Activated CD4-positive, alpha-beta T cell treated with anti-CD3 and anti-CD28 coated beads for 36 hours (primary cell): Measurements from ENCODE around the gene RAB40A. TPM values are rescaled to one million over a fixed set of nuclear protein-coding genes. Genes with fewer than 3 reads are reported as not detected.
"Not testable (repeated sequence)": the region's sequence is repeated elsewhere in the genome, so short reads cannot be mapped to it uniquely, and the experiment has no call there.

Experiments
- ATAC-seq: fragments of 200-7000 bp; cut with Tn5 transposase; one replicate; pipeline ENCODE4 v1.10.0; 2021; ENCODE audit warnings: mild to moderate bottlenecking, moderate library complexity
- CTCF ChIA-PET: fragments of 350-600 bp; sonication (Branson Sonifier 250); formaldehyde crosslinking; loops from one replicate; lab custom pipeline; 2021; ENCODE audit warnings: antibody characterized with exemption; lab: Charles Lee
- POLR2A ChIA-PET: fragments of 350-600 bp; sonication (Branson Sonifier 250); formaldehyde crosslinking; loops from one replicate; lab custom pipeline; 2021; ENCODE audit warnings: antibody characterized with exemption, inconsistent platforms; lab: Charles Lee
- DNase-seq: peaks from one replicate; pipeline ENCODE4 v3.0.0-alpha.2; 2020
- H3K27ac Mint-ChIP-seq: one replicate; pipeline ENCODE4 v1.8.0; 2021; ENCODE audit warnings: mixed read lengths
- H3K27me3 Mint-ChIP-seq: one replicate; pipeline ENCODE4 v1.8.0; 2021; ENCODE audit warnings: mixed read lengths
- H3K36me3 Mint-ChIP-seq: one replicate; pipeline ENCODE4 v1.8.0; 2021; ENCODE audit warnings: low read depth, mixed read lengths
- H3K4me1 Mint-ChIP-seq: one replicate; pipeline ENCODE4 v1.8.0; 2021; ENCODE audit warnings: mixed read lengths
- H3K4me3 Mint-ChIP-seq: one replicate; pipeline ENCODE4 v1.8.0; 2021; ENCODE audit warnings: mild to moderate bottlenecking, moderate library complexity, mixed read lengths
- H3K9me3 Mint-ChIP-seq: one replicate; pipeline ENCODE4 v1.8.0; 2021; ENCODE audit warnings: low read depth, mixed read lengths
- intact Hi-C, 2 experiments: fragments of 100-400 bp; cut with DNase I in 1 of 2; cut with micrococcal nuclease in 1 of 2; formaldehyde crosslinking; loops; one replicate each; pipeline versions ENCODE4 v1.14.2 to v1.15.1; 2022 to 2024; cut with DNase I, micrococcal nuclease
- total RNA-seq, 2 experiments: library from RNA; stranded (reverse); gene quantifications; one replicate each; pipeline ENCODE4 v1.2.3, GENCODE V29; 2021

Gene RAB40A
- total RNA-seq, 2 experiments from 2014 or later: 0.12 to 0.18 TPM

DNA sequence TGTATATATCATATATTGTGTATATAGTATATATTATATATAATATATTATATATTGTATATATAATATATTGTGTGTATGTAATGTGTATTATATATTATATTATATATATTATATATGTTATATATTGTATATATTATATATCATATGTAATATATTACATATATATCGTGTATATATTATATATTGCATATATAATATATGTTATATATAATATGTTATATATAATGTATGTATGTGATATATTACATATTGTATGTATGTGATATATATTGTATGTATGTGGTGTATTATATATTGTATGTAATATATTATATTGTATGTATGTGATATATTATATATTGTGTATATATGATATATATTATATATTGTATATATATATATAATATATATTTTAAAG is 30.5 kb downstream of the RAB40A start:
- intact Hi-C loops: no loop called here
- H3K4me3 Mint-ChIP-seq: no peak overlapping the region
- no peaks in the 10 kb centered on the region for H3K27me3 Mint-ChIP-seq
- no peaks in the 10 kb centered on the region for H3K9me3 Mint-ChIP-seq
- POLR2A ChIA-PET: no interaction called here
- no peaks in the 10 kb centered on the region for H3K36me3 Mint-ChIP-seq
- CTCF ChIA-PET: interaction anchor here (0.6 kb wide), 1 partner anchor 13 kb away, joined by 4 read pairs; no protein-coding TSS in a partner anchor
- no peak overlapping the region for H3K27ac Mint-ChIP-seq
- H3K4me1 Mint-ChIP-seq: no peaks in the 10 kb centered on the region
- ATAC-seq (no peak), DNase-seq (no peak)

DNA sequence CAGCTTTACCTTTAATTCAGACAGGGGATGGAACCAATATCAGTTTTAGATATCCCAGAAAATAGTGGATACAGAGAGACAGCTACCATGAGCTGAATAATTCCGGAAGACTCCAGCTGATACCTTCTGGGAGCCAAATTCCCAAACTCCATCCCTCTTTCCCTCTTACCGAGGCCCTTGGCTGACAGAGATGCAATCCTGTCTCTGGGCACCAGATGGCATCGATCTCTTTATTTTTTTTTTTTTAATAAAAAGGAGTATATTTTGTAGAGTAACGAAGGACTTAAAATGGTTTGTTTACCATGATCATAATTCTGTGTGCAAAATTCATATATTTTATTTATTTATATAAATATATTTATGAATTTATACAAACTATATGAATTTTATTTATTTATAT is 31.0 kb downstream of the RAB40A start:
- DNase-seq: no peak
- H3K9me3 Mint-ChIP-seq: no peaks in the 10 kb centered on the region
- H3K27me3 Mint-ChIP-seq: no peaks in the 10 kb centered on the region
- H3K4me1 Mint-ChIP-seq: no peaks in the 10 kb centered on the region
- CTCF ChIA-PET: no interaction called here
- no peak overlapping the region for H3K4me3 Mint-ChIP-seq
- POLR2A ChIA-PET: no interaction called here
- H3K27ac Mint-ChIP-seq: no peak overlapping the region
- no peaks in the 10 kb centered on the region for H3K36me3 Mint-ChIP-seq
- ATAC-seq: no peak
- intact Hi-C loops: no loop called here

DNA sequence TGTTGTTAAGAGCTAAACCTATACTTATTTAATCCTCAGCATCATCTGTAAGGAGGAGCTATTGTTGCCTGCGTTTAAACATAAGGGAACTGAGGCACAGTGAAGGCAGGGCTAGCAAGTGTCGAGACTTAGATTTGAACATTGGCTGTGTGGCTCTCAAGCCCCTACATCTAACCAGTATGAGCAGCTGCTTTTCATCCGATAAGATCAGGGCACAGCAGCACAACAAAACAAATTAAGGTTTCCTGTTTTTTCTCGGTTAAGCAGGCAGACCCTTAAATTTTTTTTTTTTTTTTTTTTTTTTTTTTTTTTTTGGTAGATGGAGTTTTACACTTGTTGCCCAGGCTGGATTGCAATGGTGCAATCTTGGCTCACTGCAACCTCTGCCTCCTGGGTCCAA is 35.6 kb downstream of the RAB40A start:
- ATAC-seq (no peak), DNase-seq (no peak)
- ChIA-PET CTCF (interaction anchor here (0.6 to 1.3 kb wide), 2 partner anchors 13 to 554 kb away, joined by 3 to 5 read pairs; no protein-coding TSS in a partner anchor), POLR2A (no interaction called here)
- H3K4me3 Mint-ChIP-seq: no peak overlapping the region
- no peak overlapping the region for H3K27ac Mint-ChIP-seq
- H3K4me1 Mint-ChIP-seq: no peaks in the 10 kb centered on the region
- H3K36me3 Mint-ChIP-seq: no peaks in the 10 kb centered on the region
- H3K27me3 Mint-ChIP-seq: no peaks in the 10 kb centered on the region
- intact Hi-C loops: no loop called here
- no peaks in the 10 kb centered on the region for H3K9me3 Mint-ChIP-seq

DNA sequence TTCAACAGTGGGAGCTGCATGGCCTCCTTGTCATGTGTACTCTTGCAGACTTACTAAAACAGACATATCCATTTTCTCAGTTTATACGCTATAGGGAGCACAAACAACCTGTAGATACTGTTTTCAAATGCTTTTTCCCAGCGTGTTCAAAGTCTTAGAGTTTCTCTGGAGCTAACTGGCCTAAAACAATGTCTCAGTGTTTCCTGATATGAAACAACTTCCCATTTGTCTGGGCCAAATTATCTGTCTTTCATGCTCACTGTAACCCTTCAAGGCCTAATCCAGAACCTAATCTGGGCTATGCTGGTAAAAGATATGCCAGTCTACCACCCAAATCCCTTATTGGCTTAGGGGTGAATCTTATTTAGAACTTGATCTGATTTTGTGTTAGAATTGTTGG is 38.8 kb downstream of the RAB40A start:
- DNase-seq: no peak
- ATAC-seq: no peak
- POLR2A ChIA-PET: no interaction called here
- intact Hi-C loops: no loop called here
- no peak overlapping the region for H3K4me3 Mint-ChIP-seq
- CTCF ChIA-PET: no interaction called here
- no peaks in the 10 kb centered on the region for H3K36me3 Mint-ChIP-seq
- no peaks in the 10 kb centered on the region for H3K9me3 Mint-ChIP-seq
- H3K27me3 Mint-ChIP-seq: no peaks in the 10 kb centered on the region
- no peak overlapping the region for H3K27ac Mint-ChIP-seq
- H3K4me1 Mint-ChIP-seq: no peaks in the 10 kb centered on the region

DNA sequence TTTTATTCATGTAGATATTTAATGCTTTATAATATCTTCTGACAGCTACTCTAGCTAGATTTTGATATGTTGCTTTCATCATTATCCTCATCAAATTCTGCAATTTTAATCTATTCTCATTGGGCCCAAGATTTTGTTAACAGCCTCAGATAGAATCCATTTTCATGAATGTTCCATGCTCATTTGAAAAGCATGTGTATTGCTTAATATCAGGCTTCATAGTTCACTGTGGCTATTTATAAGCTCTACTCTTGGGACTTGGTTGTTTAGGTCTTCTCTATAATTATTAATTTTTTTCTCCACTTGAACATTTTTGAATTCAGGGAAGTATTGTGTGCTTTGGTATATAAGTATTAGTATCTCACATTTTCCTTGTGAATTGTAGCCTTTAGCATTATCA is 41.8 kb downstream of the RAB40A start:
- H3K27ac Mint-ChIP-seq: no peak overlapping the region
- DNase-seq: no peak
- intact Hi-C loops: loop anchor here in 1 of 2 experiments (10.0 kb wide), 1 partner anchor 533 kb away; no protein-coding TSS in a partner anchor
- no peaks in the 10 kb centered on the region for H3K4me1 Mint-ChIP-seq
- ATAC-seq: no peak
- no peaks in the 10 kb centered on the region for H3K27me3 Mint-ChIP-seq
- no peaks in the 10 kb centered on the region for H3K36me3 Mint-ChIP-seq
- ChIA-PET POLR2A (no interaction called here), CTCF (no interaction called here)
- no peak overlapping the region for H3K4me3 Mint-ChIP-seq
- H3K9me3 Mint-ChIP-seq: no peaks in the 10 kb centered on the region

DNA sequence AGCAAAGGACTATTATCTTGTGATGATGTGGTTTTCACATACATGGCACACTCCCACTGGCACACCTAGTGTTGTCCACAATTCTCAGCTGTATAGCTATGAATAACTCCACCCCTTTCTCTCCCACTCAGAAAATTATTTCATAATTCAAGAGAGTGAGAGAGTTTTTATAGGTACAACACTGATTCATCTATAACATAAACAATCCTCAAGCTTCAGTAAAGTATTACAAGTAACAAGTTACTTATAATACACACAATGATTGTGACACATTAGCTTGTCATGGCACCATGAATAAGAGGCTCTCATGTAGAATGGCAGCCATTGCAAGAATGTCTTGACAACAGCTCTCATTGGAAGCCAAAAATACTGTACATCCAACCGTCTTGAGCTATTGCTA is 43.9 kb downstream of the RAB40A start:
- Mint-ChIP-seq H3K4me1 (no peaks in the 10 kb centered on the region), H3K27ac (no peak overlapping the region), H3K9me3 (no peaks in the 10 kb centered on the region), H3K4me3 (no peak overlapping the region), H3K27me3 (no peaks in the 10 kb centered on the region), H3K36me3 (no peaks in the 10 kb centered on the region)
- no peak for DNase-seq
- ChIA-PET CTCF (interaction anchor here (0.8 kb wide), 1 partner anchor 14 kb away, joined by 4 read pairs; no protein-coding TSS in a partner anchor), POLR2A (no interaction called here)
- intact Hi-C loops: loop anchor here in 1 of 2 experiments (10.0 kb wide), 1 partner anchor 531 kb away; no protein-coding TSS in a partner anchor
- ATAC-seq: no peak

DNA sequence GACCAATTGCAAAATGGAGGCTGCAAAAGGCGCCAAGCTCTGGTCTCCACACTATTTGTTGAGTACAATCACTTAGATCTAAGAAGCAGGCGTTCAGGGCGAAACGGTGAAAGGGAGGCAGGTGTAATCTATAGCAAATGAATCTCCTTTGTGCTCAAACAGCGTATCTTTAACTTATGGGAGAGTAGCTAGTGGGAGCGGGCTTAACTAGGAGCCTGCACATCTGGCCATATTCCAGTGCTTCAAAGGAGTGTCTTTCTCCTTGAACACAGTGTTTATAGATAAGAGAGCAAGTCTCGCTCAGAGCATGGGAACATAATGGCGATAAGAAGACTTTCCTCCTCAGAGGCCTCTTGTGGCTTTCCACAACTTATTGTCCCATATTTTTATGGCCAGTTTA is 49.3 kb downstream of the RAB40A start:
- CTCF ChIA-PET: interaction anchor here (0.6 to 1.4 kb wide), 4 partner anchors 8 to 325 kb away, joined by 3 to 5 read pairs (median 3); no protein-coding TSS in a partner anchor
- POLR2A ChIA-PET: not testable (repeated sequence)

DNA sequence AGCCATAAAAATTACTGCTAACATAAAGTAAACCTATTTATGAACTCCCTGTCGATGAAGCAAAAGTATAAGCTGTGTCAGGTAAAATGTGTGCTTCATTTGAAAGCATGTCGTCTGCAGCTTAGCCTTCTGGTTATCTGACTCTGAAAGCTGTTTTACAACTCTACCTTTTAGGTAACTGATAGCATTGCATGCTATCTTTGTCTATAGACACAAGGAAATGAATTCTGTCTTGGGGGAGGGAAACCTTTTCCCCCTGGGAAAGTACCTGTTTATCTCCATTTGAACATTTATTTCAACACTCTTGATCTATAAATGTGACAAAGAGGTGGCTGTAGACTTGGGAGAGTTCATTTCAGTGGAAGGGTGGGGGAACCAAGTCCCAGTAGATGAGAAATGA is 51.4 kb downstream of the RAB40A start:
- Mint-ChIP-seq H3K9me3 (no peaks in the 10 kb centered on the region), H3K27ac (no peak overlapping the region), H3K4me1 (peaks cover 4% of the 10 kb centered on the region), H3K36me3 (no peaks in the 10 kb centered on the region), H3K27me3 (peaks cover 2% of the 10 kb centered on the region), H3K4me3 (no peak overlapping the region)
- ChIA-PET CTCF (interaction anchor here (0.7 kb wide), 1 partner anchor 124 kb away, joined by 3 read pairs; no protein-coding TSS in a partner anchor), POLR2A (no interaction called here)
- no peak for ATAC-seq
- intact Hi-C loops: no loop called here
- no peak for DNase-seq

More for the DNA sequence above, 49.3 kb downstream of the RAB40A start:
- not testable (repeated sequence) for DNase-seq, H3K9me3 Mint-ChIP-seq, H3K4me3 Mint-ChIP-seq, ATAC-seq, H3K27ac Mint-ChIP-seq, H3K36me3 Mint-ChIP-seq, H3K4me1 Mint-ChIP-seq, H3K27me3 Mint-ChIP-seq
- intact Hi-C loops: loop anchor here in 1 of 2 experiments (10.0 kb wide), 1 partner anchor 525 kb away; no protein-coding TSS in a partner anchor

DNA sequence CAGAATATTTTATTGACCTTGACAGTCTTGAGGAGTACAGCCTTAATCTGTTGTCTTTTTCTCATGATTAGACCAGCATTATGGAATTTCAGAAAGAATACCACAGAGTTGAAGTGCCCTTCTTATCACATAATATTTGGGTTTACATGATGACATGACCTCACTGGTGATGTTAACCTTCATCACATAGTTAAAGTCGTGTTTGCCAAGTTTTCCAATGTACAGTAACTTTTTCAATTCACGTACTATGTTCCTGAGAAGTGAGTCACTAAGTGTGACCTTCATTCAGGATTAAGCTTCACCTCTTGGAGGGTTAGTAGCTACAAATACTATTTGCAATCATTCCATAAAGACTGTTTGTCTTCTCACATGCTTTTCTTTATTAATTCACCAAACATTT is 52.1 kb downstream of the RAB40A start:
- ChIA-PET POLR2A (no interaction called here), CTCF (interaction anchor here (0.7 kb wide), 1 partner anchor 124 kb away, joined by 3 read pairs; no protein-coding TSS in a partner anchor)
- peaks cover 2% of the 10 kb centered on the region for H3K27me3 Mint-ChIP-seq
- H3K4me1 Mint-ChIP-seq: peaks cover 4% of the 10 kb centered on the region
- ATAC-seq (no peak), DNase-seq (no peak)
- intact Hi-C loops: no loop called here
- no peaks in the 10 kb centered on the region for H3K36me3 Mint-ChIP-seq
- no peak overlapping the region for H3K27ac Mint-ChIP-seq
- no peaks in the 10 kb centered on the region for H3K9me3 Mint-ChIP-seq
- H3K4me3 Mint-ChIP-seq: no peak overlapping the region

DNA sequence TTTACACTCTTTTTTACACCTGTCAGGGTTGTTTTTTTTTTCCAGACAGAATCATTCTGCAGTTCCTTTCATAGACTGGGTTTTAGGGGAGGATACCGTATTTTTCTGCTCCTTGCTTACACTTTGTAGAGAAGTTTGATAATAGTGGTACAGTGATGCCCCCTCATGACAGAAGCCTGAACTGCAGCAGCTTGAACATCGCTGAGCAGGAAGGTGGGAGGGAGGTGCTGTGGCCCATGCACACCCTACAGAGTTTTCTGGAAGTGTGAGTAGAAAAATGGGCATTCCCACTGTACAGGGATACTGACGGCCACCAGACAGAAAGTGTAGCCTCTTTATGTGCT is 54.5 kb downstream of the RAB40A start:
- Mint-ChIP-seq H3K27ac (peak overlapping the region; percentile 83), H3K4me1 (peaks cover 4% of the 10 kb centered on the region), H3K27me3 (peaks cover 2% of the 10 kb centered on the region), H3K36me3 (no peaks in the 10 kb centered on the region), H3K4me3 (peak overlapping the region; percentile 75), H3K9me3 (no peaks in the 10 kb centered on the region)
- CTCF ChIA-PET: interaction anchor here (0.5 to 2.3 kb wide), 8 partner anchors 26 to 253 kb away, joined by 3 to 28 read pairs (median 4); no protein-coding TSS in a partner anchor
- POLR2A ChIA-PET: interaction anchor here (0.6 to 0.7 kb wide), 2 partner anchors 127 to 692 kb away, joined by 3 read pairs; partner anchors contain the start of gene SLC25A53
- DNase-seq: peak; percentile 83
- peak; percentile 89 for ATAC-seq
- intact Hi-C loops: loop anchor here (1.0 to 5.0 kb wide), 3 partner anchors 107 to 253 kb away; partner anchors contain the start of gene TCEAL9 (in 1 of the 2)

DNA sequence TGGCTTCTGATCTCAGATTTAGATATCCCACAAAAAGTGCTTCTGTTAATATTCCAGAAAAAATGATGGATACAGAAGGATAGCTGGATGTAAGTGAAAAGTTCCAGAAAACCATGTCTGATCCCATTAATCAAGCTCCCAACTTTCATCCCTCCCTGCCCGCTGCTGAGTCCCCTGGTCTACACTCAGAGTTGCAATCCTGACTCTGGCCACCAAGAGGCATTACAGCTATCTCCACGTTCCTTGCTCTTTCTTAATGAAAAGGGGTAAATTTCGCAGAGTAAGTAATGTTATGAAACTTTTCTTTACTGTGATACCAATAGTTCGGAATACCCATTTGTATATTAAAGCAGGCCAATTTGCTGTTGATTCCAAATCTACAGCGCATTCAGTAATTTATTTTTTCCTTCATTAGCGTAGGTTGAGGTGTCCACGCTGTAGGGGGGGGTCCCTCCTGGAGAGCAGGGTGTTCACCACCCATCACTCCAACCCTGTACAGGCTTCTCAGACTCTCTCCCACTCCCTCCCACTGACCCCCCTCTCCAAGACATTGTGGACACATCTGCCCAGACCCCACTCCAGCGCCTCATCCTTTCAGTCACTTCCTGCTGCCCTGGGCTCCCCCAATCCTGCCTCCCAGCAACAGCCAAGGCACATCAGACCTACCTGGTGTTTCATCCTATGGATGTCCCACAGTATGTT is 55.1 kb downstream of the RAB40A start:
- peaks cover 6% of the 10 kb centered on the region for H3K4me1 Mint-ChIP-seq
- DNase-seq (peak; percentile 43), ATAC-seq (peak; percentile 74)
- POLR2A ChIA-PET: no interaction called here
- peak overlapping the region; percentile 83 for H3K27ac Mint-ChIP-seq
- intact Hi-C loops: loop anchor here (1.0 to 5.0 kb wide), 3 partner anchors 107 to 253 kb away; partner anchors contain the start of gene TCEAL9 (in 1 of the 2)
- CTCF ChIA-PET: interaction anchor here (0.8 to 2.3 kb wide), 11 partner anchors 8 to 256 kb away, joined by 3 to 28 read pairs (median 4); no protein-coding TSS in a partner anchor
- H3K36me3 Mint-ChIP-seq: no peaks in the 10 kb centered on the region
- no peaks in the 10 kb centered on the region for H3K9me3 Mint-ChIP-seq
- peak overlapping the region; percentile 75 for H3K4me3 Mint-ChIP-seq
- H3K27me3 Mint-ChIP-seq: peaks cover 2% of the 10 kb centered on the region
